ENCODE data around the gene XCR1. TPM values are rescaled to one million over a fixed set of nuclear protein-coding genes. Genes with fewer than 3 reads are reported as not detected.

XCR1 gene
- total RNA-seq, 1 experiment from 2014 or later = 0.02 TPM

DNA sequence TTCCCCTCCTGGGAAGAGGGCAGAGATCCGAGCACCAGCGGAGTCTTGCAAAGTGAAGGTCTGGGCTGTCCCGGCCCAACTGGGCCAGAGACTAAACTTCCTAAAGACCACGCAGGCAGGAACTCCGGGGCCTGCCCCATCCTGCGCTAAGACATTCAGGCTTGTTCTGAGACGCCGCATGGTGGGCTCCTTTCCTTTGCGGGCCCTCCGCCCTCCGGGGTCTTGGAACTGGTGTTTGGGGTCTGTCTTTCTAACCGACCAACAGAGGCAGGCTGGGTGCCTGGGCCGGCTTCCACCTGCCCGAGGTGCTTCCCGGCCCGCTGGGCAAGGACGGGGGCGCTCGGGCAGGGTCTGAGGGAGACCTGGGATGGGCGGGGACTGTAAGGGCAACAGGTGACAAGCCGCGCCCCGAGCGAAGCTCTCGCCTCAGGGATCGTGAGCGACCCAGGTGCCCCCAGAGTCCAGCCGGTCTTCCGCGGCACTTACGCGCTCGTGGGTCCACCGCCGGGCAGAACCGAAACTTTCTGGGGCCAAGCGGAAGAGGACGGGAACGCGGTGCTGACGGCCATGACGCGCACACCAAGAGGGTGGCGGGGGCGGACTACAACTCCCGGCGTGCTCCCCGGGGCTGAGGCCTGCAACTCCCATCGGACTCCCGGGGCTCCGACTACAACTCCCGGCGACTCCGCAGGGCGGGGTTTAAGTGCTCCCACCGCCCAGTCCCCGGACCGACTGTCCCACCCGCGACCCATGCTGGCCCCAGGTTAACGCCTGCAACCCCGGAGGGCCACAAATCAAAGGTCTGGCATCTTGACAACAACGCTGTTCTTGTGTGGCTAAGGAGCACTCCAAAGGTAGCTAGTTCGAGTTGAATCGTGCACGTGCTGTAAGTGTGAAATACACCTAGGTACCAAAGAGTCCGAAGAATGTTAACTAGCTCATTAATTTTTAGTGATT lies 31.8 kb downstream of the XCR1 start, which contains the start of gene FYCO1 (continued):
- TF ChIP-seq NFE2L1 (CRISPR knock-in tag; IDR thresholded peaks at IDR 0.05) (no peak), GRHL2 (CRISPR knock-in tag; IDR thresholded peaks at IDR 0.05; ENCODE audit: insufficient replicate concordance, severe bottlenecking) (no peak), NR3C1 (CRISPR knock-in tag; conservative IDR thresholded peaks at IDR 0.05; ENCODE audit: low read depth) (no peak), ZNF232 (CRISPR knock-in tag; IDR thresholded peaks at IDR 0.05) (peak; percentile 42; the same call in 1 of the 2 replicates), ATF1 (CRISPR knock-in tag; IDR thresholded peaks at IDR 0.05) (no peak), CREM (CRISPR knock-in tag; IDR thresholded peaks at IDR 0.05) (peak; percentile 52; the same call in 1 of the 2 replicates), RORB (CRISPR knock-in tag; IDR thresholded peaks at IDR 0.05) (no peak), CREB1 (CRISPR knock-in tag; IDR thresholded peaks at IDR 0.05) (0 out of 2 replicates have a peak, but pooled peaks have one; percentile 36), ZNF396 (CRISPR knock-in tag; IDR thresholded peaks at IDR 0.05; ENCODE audit: borderline replicate concordance) (no peak)
- TF ChIP-seq, protein P1, sequence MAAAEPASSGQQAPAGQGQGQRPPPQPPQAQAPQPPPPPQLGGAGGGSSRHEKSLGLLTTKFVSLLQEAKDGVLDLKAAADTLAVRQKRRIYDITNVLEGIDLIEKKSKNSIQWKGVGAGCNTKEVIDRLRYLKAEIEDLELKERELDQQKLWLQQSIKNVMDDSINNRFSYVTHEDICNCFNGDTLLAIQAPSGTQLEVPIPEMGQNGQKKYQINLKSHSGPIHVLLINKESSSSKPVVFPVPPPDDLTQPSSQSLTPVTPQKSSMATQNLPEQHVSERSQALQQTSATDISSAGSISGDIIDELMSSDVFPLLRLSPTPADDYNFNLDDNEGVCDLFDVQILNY (CRISPR knock-in tag; IDR thresholded peaks at IDR 0.05) = peak; percentile 40; the same call in 1 of the 2 replicates
- TF ChIP-seq, protein P2, sequence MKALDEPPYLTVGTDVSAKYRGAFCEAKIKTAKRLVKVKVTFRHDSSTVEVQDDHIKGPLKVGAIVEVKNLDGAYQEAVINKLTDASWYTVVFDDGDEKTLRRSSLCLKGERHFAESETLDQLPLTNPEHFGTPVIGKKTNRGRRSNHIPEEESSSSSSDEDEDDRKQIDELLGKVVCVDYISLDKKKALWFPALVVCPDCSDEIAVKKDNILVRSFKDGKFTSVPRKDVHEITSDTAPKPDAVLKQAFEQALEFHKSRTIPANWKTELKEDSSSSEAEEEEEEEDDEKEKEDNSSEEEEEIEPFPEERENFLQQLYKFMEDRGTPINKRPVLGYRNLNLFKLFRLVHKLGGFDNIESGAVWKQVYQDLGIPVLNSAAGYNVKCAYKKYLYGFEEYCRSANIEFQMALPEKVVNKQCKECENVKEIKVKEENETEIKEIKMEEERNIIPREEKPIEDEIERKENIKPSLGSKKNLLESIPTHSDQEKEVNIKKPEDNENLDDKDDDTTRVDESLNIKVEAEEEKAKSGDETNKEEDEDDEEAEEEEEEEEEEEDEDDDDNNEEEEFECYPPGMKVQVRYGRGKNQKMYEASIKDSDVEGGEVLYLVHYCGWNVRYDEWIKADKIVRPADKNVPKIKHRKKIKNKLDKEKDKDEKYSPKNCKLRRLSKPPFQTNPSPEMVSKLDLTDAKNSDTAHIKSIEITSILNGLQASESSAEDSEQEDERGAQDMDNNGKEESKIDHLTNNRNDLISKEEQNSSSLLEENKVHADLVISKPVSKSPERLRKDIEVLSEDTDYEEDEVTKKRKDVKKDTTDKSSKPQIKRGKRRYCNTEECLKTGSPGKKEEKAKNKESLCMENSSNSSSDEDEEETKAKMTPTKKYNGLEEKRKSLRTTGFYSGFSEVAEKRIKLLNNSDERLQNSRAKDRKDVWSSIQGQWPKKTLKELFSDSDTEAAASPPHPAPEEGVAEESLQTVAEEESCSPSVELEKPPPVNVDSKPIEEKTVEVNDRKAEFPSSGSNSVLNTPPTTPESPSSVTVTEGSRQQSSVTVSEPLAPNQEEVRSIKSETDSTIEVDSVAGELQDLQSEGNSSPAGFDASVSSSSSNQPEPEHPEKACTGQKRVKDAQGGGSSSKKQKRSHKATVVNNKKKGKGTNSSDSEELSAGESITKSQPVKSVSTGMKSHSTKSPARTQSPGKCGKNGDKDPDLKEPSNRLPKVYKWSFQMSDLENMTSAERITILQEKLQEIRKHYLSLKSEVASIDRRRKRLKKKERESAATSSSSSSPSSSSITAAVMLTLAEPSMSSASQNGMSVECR (CRISPR knock-in tag; IDR thresholded peaks at IDR 0.05; ENCODE audit: borderline replicate concordance) = 0 out of 2 replicates have a peak, but pooled peaks have one; percentile 42
- TF ChIP-seq, protein P3, sequence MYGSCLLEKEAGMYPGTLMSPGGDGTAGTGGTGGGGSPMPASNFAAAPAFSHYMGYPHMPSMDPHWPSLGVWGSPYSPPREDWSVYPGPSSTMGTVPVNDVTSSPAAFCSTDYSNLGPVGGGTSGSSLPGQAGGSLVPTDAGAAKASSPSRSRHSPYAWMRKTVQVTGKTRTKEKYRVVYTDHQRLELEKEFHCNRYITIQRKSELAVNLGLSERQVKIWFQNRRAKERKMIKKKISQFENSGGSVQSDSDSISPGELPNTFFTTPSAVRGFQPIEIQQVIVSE (CRISPR knock-in tag; IDR thresholded peaks at IDR 0.05; ENCODE audit: borderline replicate concordance) = no peak

DNA sequence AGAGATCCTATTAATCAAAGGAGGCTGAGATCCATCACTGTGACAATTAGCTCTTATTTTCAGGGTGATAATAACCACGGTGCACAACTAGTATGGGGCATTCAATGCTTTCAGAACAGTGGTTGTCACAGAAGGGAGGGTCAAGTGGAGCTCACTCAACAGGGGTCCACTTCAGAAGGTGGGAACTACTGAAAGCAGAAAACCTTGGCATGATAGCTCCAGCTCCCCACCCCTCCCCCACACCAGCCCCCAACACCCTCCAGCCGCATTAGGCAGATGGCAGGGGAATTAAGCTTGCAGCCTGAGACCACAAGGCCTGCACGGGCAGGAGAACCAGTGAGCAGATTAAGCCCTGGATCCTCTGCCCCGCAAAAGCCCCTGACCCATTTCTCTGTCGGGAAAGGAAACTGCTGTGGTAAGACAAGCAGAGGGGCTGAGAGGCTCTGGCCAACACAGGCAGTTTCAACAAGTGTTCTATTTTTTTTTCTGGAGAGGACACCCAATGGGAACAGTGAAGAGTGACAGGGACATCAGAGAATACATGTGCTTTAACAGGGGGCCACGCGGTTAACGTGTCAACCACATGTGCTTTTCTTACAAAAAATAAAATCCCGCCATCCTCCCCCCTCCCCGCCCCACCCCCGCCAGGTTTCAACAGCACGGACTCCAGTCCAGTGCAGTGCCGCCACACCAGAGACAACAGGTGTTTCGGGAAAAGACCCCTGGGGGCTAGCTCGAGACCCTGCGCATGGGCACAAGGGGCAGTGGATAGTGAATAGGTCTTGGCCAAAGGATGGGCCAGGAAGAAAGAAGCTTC lies 32.7 kb downstream of the XCR1 start:
- H3K36me3 Mint-ChIP-seq = peaks cover 6% of the 10 kb centered on the region; the same call in 1 of the 2 replicates
- H3K4me3 Mint-ChIP-seq = peak overlapping the region; percentile 81
- CTCF ChIA-PET = interaction anchor here (1.0 to 2.2 kb wide), 5 partner anchors 57 to 433 kb away, joined by 3 to 13 read pairs (median 3); no protein-coding TSS in a partner anchor
- H3K4me1 Mint-ChIP-seq = peaks cover 42% of the 10 kb centered on the region
- ATAC-seq (peak; percentile 10), DNase-seq (ENCODE audit: low spot score) (peak; percentile 38)
- no peak overlapping the region; the same call in 1 of the 2 replicates for H3K27ac Mint-ChIP-seq
- H3K9me3 Mint-ChIP-seq = no peaks in the 10 kb centered on the region
- peaks cover 15% of the 10 kb centered on the region for H3K27me3 Mint-ChIP-seq (ENCODE audit: low read depth)
- POLR2A ChIA-PET = interaction anchor here (0.6 kb wide), 1 partner anchor 599 kb away, joined by 3 read pairs; no protein-coding TSS in a partner anchor
- TF ChIP-seq E2F4 (CRISPR knock-in tag; IDR thresholded peaks at IDR 0.05; ENCODE audit: borderline replicate concordance, low read depth) (no peak), NR3C1 (CRISPR knock-in tag; conservative IDR thresholded peaks at IDR 0.05; ENCODE audit: low read depth) (no peak), ZNF396 (CRISPR knock-in tag; IDR thresholded peaks at IDR 0.05; ENCODE audit: borderline replicate concordance) (no peak), FOXK1 (CRISPR knock-in tag; IDR thresholded peaks at IDR 0.05) (no peak), IRF2 (CRISPR knock-in tag; IDR thresholded peaks at IDR 0.05; ENCODE audit: borderline replicate concordance, low read depth) (no peak), ZNF121 (CRISPR knock-in tag; IDR thresholded peaks at IDR 0.05) (no peak), ZNF138 (CRISPR knock-in tag; conservative IDR thresholded peaks at IDR 0.05) (no peak), ETV6 (CRISPR knock-in tag; IDR thresholded peaks at IDR 0.05) (no peak)
- TF ChIP-seq, protein P4, sequence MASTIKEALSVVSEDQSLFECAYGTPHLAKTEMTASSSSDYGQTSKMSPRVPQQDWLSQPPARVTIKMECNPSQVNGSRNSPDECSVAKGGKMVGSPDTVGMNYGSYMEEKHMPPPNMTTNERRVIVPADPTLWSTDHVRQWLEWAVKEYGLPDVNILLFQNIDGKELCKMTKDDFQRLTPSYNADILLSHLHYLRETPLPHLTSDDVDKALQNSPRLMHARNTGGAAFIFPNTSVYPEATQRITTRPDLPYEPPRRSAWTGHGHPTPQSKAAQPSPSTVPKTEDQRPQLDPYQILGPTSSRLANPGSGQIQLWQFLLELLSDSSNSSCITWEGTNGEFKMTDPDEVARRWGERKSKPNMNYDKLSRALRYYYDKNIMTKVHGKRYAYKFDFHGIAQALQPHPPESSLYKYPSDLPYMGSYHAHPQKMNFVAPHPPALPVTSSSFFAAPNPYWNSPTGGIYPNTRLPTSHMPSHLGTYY (CRISPR knock-in tag; IDR thresholded peaks at IDR 0.05) = no peak
- TF ChIP-seq, protein P2 (CRISPR knock-in tag; IDR thresholded peaks at IDR 0.05; ENCODE audit: borderline replicate concordance) = no peak
